ENCODE data around the gene TNS4.

- TF ChIP-seq FOXA1 (IDR thresholded peaks at IDR 0.05) (no peak), L3MBTL2 (conservative IDR thresholded peaks at IDR 0.05) (no peak), PKNOX1 (IDR thresholded peaks at IDR 0.05) (no peak), FOXM1 (IDR thresholded peaks at IDR 0.05; ENCODE audit: borderline replicate concordance) (no peak), FOXK2 (IDR thresholded peaks at IDR 0.05) (no peak), CTBP1 (IDR thresholded peaks at IDR 0.05; ENCODE audit: borderline replicate concordance) (no peak), NFRKB (IDR thresholded peaks at IDR 0.05) (no peak)
Measured at GRCh38 chr17:40453881-40454612, 47.4 kb downstream of the TNS4 start.
